GM12801 (cell line): ENCODE results near the gene GRIN2A.

Experiments used
- CTCF ChIP-seq: IDR thresholded peaks from one replicate; pipeline ENCODE4 v1.5.1; 2011; ENCODE audit warnings: control low read depth; ENCODE audit not compliant: insufficient read length; ENCODE audit errors: extremely low read depth

Gene GRIN2A

GRCh38 chr16:9913604-9914326 lies 268.5 kb downstream of the GRIN2A start:
- TF ChIP-seq CTCF = no peak

GRCh38 chr16:9911989-9912388 lies 270.2 kb downstream of the GRIN2A start:
- no peak for TF ChIP-seq CTCF

- no peak for TF ChIP-seq CTCF
These were observed 271.0 kb downstream of the GRIN2A start for GRCh38 chr16:9911231-9911630.

GRCh38 chr16:9909072-9909825 lies 273.0 kb downstream of the GRIN2A start:
- no peak for TF ChIP-seq CTCF

- no peak for TF ChIP-seq CTCF
These were observed 273.6 kb downstream of the GRIN2A start for GRCh38 chr16:9908613-9909012.

GRCh38 chr16:9907752-9908151 lies 274.5 kb downstream of the GRIN2A start:
- no peak for TF ChIP-seq CTCF

- TF ChIP-seq CTCF = no peak
These were observed 276.0 kb downstream of the GRIN2A start for GRCh38 chr16:9906218-9906617.
